DND-41 (cell line): ENCODE data around the gene PDHA1.

Experiments used
- ATAC-seq: fragments of 200-7000 bp; cut with Tn5 transposase; 3 replicates; pipeline ENCODE4 v1.9.1; 2021; ENCODE audit warnings: low read depth; ENCODE audit not compliant: insufficient read depth
- DNase-seq: peaks from one replicate; pipeline ENCODE4 v3.0.0-alpha.2; 2020
- H2AFZ ChIP-seq: 2 replicates; pipeline ENCODE4 v1.6.0; 2012; ENCODE audit warnings: low read depth, low read length
- H3K27ac ChIP-seq: 2 replicates; pipeline ENCODE4 v1.5.1; 2012; ENCODE audit warnings: low read length, inconsistent platforms
- H3K27me3 ChIP-seq: fragments of 200-600 bp; sonication (generic); 2 replicates; pipeline ENCODE4 v1.6.0; 2012; ENCODE audit warnings: low read length, mild to moderate bottlenecking, inconsistent platforms; ENCODE audit not compliant: insufficient read depth, poor library complexity
- H3K36me3 ChIP-seq: 2 replicates; pipeline ENCODE4 v1.5.1; 2012; ENCODE audit warnings: low read length, inconsistent platforms; ENCODE audit not compliant: insufficient read depth
- H3K4me1 ChIP-seq: 2 replicates; pipeline ENCODE4 v1.5.1; 2012; ENCODE audit warnings: mild to moderate bottlenecking, low read length; ENCODE audit not compliant: insufficient read depth
- H3K4me2 ChIP-seq: 2 replicates; pipeline ENCODE4 v1.6.0; 2012; ENCODE audit warnings: mild to moderate bottlenecking, moderate library complexity, low read length, inconsistent platforms; ENCODE audit not compliant: insufficient read depth
- H3K4me3 ChIP-seq, 2 experiments: fragments of 200-600 bp in 1 of 2; shearing (Covaris generic) in 1 of 2; 2 replicates each; pipeline ENCODE4 v1.5.1; 2012 to 2016; ENCODE audit warnings: inconsistent platforms in 2 of 2, low read length in 2 of 2, mild to moderate bottlenecking in 2 of 2, low read depth in 1 of 2, moderate library complexity in 1 of 2
- H3K79me2 ChIP-seq: 2 replicates; pipeline ENCODE4 v1.6.0; 2012; ENCODE audit warnings: low read length, inconsistent platforms; ENCODE audit not compliant: insufficient read depth
- H3K9ac ChIP-seq: 2 replicates; pipeline ENCODE4 v1.6.0; 2012; ENCODE audit warnings: low read depth, mild to moderate bottlenecking, inconsistent platforms, low read length, moderate library complexity
- H3K9me3 ChIP-seq: 2 replicates; pipeline ENCODE4 v1.5.1; 2012; ENCODE audit warnings: low read length, moderate library complexity, mild to moderate bottlenecking, inconsistent platforms; ENCODE audit not compliant: insufficient read depth, severe bottlenecking
- H4K20me1 ChIP-seq: 2 replicates; pipeline ENCODE4 v1.6.0; 2012; ENCODE audit warnings: low read length; ENCODE audit not compliant: insufficient read depth
- EZH2 ChIP-seq: IDR thresholded peaks from 3 replicates; pipeline ENCODE4 v1.6.1; 2012; ENCODE audit warnings: borderline replicate concordance, low read depth, mild to moderate bottlenecking, moderate library complexity, low read length, inconsistent platforms; ENCODE audit not compliant: severe bottlenecking
- TF ChIP-seq, protein P1 (sequence below): IDR thresholded peaks from 2 replicates; pipeline ENCODE4 v1.5.1; 2012; ENCODE audit warnings: borderline replicate concordance, low read length, moderate library complexity, mild to moderate bottlenecking; ENCODE audit not compliant: poor library complexity, severe bottlenecking; ENCODE audit errors: extremely low read depth

The PDHA1 gene

DNA sequence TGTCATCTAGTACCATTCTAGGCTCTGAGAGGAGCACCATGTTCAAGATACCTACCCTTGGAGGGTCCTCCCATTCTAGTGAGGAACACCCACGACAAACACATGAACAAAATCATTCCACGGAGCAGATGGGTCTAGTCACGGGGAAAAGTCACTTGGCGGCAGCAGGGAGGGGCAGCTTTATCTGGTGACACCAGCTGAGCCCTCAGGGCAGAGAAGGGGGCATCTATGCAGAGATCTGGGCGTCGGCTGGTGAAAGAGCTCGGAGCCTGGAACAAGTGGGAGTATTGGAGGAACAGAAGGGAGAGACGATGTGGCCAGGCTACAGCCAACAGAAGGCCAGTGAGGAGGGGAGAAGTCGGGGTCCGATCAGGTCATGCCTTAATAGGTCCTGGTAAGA is 11.9 kb upstream of the PDHA1 start:
- no peak overlapping the region for H3K4me2 ChIP-seq
- no peak overlapping the region for H2AFZ ChIP-seq
- H3K4me1 ChIP-seq, result no peaks in the 10 kb centered on the region
- H3K27ac ChIP-seq, result no peak overlapping the region
- no peaks in the 10 kb centered on the region for H3K36me3 ChIP-seq
- H3K9me3 ChIP-seq, result no peaks in the 10 kb centered on the region
- DNase-seq (no peak), ATAC-seq (no peak)
- no peak overlapping the region for H3K4me3 ChIP-seq
- H3K27me3 ChIP-seq, result no peaks in the 10 kb centered on the region
- no peak for TF ChIP-seq EZH2
- TF ChIP-seq, protein P1, sequence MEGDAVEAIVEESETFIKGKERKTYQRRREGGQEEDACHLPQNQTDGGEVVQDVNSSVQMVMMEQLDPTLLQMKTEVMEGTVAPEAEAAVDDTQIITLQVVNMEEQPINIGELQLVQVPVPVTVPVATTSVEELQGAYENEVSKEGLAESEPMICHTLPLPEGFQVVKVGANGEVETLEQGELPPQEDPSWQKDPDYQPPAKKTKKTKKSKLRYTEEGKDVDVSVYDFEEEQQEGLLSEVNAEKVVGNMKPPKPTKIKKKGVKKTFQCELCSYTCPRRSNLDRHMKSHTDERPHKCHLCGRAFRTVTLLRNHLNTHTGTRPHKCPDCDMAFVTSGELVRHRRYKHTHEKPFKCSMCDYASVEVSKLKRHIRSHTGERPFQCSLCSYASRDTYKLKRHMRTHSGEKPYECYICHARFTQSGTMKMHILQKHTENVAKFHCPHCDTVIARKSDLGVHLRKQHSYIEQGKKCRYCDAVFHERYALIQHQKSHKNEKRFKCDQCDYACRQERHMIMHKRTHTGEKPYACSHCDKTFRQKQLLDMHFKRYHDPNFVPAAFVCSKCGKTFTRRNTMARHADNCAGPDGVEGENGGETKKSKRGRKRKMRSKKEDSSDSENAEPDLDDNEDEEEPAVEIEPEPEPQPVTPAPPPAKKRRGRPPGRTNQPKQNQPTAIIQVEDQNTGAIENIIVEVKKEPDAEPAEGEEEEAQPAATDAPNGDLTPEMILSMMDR, result no peak
- no peak overlapping the region for H3K9ac ChIP-seq
- H3K79me2 ChIP-seq, result no peaks in the 10 kb centered on the region
- no peaks in the 10 kb centered on the region for H4K20me1 ChIP-seq

DNA sequence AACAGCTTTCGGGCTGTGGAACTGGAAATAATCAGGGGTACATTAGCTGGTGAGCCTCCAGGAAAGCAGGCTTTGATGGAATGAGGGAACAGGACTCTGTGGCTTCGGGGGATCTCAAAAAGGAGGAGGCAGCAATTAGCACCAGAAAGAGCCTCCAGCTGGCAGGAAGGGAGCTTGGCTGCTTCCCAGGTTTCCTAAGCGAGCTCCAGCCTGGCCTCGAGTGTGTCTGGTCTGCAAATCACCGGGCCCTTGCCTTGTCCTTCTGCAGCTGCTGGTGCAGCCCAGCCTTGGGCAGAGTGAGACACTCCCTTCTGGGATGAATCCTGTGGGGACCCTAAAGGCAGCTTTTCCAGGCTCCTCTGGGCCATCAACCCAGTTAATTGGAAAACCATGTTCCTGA is 10.7 kb upstream of the PDHA1 start:
- H2AFZ ChIP-seq, result no peak overlapping the region
- DNase-seq (no peak), ATAC-seq (no peak)
- H3K4me3 ChIP-seq, result no peak overlapping the region
- no peaks in the 10 kb centered on the region for H3K79me2 ChIP-seq
- H3K36me3 ChIP-seq, result no peaks in the 10 kb centered on the region
- H3K9ac ChIP-seq, result no peak overlapping the region
- no peak overlapping the region for H3K4me2 ChIP-seq
- TF ChIP-seq EZH2, result no peak
- TF ChIP-seq, protein P1, result no peak
- no peaks in the 10 kb centered on the region for H3K9me3 ChIP-seq
- H4K20me1 ChIP-seq, result no peaks in the 10 kb centered on the region
- H3K4me1 ChIP-seq, result no peaks in the 10 kb centered on the region
- H3K27me3 ChIP-seq, result no peaks in the 10 kb centered on the region
- H3K27ac ChIP-seq, result no peak overlapping the region

DNA sequence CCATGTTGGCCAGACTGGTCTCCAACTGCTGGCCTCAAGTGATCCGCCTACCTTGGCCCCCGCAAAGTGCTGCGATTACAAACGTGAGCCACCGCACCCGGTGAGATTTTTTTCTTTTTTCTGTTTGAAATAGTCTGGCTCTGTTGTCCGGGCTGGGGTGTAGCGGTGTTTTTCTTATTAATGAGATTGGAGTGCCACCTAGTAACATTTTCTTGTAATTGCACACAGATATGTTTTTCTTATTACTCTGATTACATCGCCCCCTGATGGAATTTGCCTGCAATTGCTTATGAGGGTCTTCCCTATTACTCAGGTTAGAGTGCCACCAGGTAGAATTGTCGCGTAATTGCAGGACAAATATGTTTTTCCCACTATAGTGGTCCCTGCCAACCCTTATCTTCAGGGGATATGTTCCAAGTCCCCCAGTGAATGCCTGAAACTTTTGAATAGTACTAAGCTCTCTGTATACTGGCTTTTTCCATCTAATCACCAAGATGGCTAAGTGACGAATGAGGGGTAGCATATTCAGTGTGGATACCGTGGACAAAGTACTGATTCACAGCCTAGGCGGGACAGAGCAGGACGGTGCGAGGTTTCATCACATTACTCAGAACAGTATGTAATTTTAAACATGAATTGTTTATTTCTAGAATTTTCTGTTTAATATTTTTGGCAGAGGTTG is 8.6 kb upstream of the PDHA1 start:
- peak; percentile 24 for DNase-seq
- Histone ChIP-seq H4K20me1 (no peaks in the 10 kb centered on the region), H3K9ac (no peak overlapping the region), H2AFZ (no peak overlapping the region), H3K4me3 (no peak overlapping the region), H3K79me2 (no peaks in the 10 kb centered on the region), H3K36me3 (no peaks in the 10 kb centered on the region), H3K27me3 (no peaks in the 10 kb centered on the region), H3K9me3 (no peaks in the 10 kb centered on the region), H3K27ac (no peak overlapping the region), H3K4me1 (no peaks in the 10 kb centered on the region), H3K4me2 (no peak overlapping the region)
- no peak for TF ChIP-seq EZH2
- TF ChIP-seq, protein P1, result peak; percentile 67
- peak; percentile 48; the same call in 2 of the 3 replicates for ATAC-seq
